HS-27A (cell line): ENCODE results near the gene KCNMA1.

Source experiments
- DNase-seq: peaks from one replicate; pipeline ENCODE4 v3.0.0-alpha.2; 2012; ENCODE audit warnings: low read depth, missing footprints

The KCNMA1 gene

GRCh38 chr10:77205135-77205534, 432.5 kb downstream of the KCNMA1 start:
- no peak for DNase-seq

- no peak for DNase-seq
Observed at GRCh38 chr10:77204171-77204570, 433.4 kb downstream of the KCNMA1 start.

- DNase-seq = no peak
Observed at GRCh38 chr10:77202857-77203256, 434.8 kb downstream of the KCNMA1 start.

- DNase-seq = no peak
Observed at GRCh38 chr10:77201135-77202106, 436.2 kb downstream of the KCNMA1 start.

- no peak for DNase-seq
Observed at GRCh38 chr10:77197544-77197943, 440.1 kb downstream of the KCNMA1 start.

GRCh38 chr10:77196614-77197013, 441.0 kb downstream of the KCNMA1 start:
- no peak for DNase-seq

GRCh38 chr10:77195101-77195500, 442.5 kb downstream of the KCNMA1 start:
- no peak for DNase-seq

- no peak for DNase-seq
Observed at GRCh38 chr10:77193001-77193400, 444.6 kb downstream of the KCNMA1 start.

GRCh38 chr10:77192402-77192801, 445.2 kb downstream of the KCNMA1 start:
- DNase-seq = no peak

GRCh38 chr10:77191324-77192049, 446.1 kb downstream of the KCNMA1 start:
- DNase-seq = no peak

- DNase-seq = no peak
Observed at GRCh38 chr10:77190291-77190690, 447.3 kb downstream of the KCNMA1 start.

GRCh38 chr10:77189520-77189919, 448.1 kb downstream of the KCNMA1 start:
- DNase-seq = no peak

- DNase-seq = no peak
Observed at GRCh38 chr10:77189075-77189474, 448.5 kb downstream of the KCNMA1 start.

GRCh38 chr10:77188521-77188920, 449.1 kb downstream of the KCNMA1 start:
- DNase-seq = no peak

- no peak for DNase-seq
Observed at GRCh38 chr10:77188000-77188395, 449.6 kb downstream of the KCNMA1 start.

- DNase-seq = no peak
Observed at GRCh38 chr10:77187376-77187999, 450.1 kb downstream of the KCNMA1 start.

GRCh38 chr10:77186936-77187335, 450.7 kb downstream of the KCNMA1 start:
- no peak for DNase-seq

GRCh38 chr10:77185696-77186095, 451.9 kb downstream of the KCNMA1 start:
- no peak for DNase-seq

- no peak for DNase-seq
Observed at GRCh38 chr10:77182803-77183202, 454.8 kb downstream of the KCNMA1 start.

- no peak for DNase-seq
Observed at GRCh38 chr10:77180794-77181193, 456.8 kb downstream of the KCNMA1 start.

- no peak for DNase-seq
Observed at GRCh38 chr10:77180104-77180503, 457.5 kb downstream of the KCNMA1 start.

- DNase-seq = no peak
Observed at GRCh38 chr10:77179015-77179695, 458.5 kb downstream of the KCNMA1 start.
